SU-DHL-6 (cell line): ENCODE results near the gene OR52E5.

Experiments
- H2AFZ ChIP-seq: fragments of 200-600 bp; sonication (generic); 2 replicates; pipeline ENCODE4 v1.6.1; 2014; ENCODE audit warnings: low read depth, mild to moderate bottlenecking, moderate library complexity, mixed read lengths, antibody characterized with exemption, low read length; ENCODE audit not compliant: severe bottlenecking
- H3F3A ChIP-seq: fragments of 200-600 bp; shearing (Covaris generic); 2 replicates; pipeline ENCODE4 v1.6.0; 2016; ENCODE audit warnings: antibody characterized with exemption, mild to moderate bottlenecking; ENCODE audit not compliant: insufficient read depth
- H3K27ac ChIP-seq: fragments of 200-600 bp; sonication (generic); 2 replicates; pipeline ENCODE4 v1.5.1; 2016; ENCODE audit warnings: low read depth, mild to moderate bottlenecking, low read length, moderate library complexity, mixed read lengths
- H3K27me3 ChIP-seq: fragments of 200-600 bp; sonication (generic), shearing (Covaris generic); 2 replicates; pipeline ENCODE4 v1.6.0; 2014; ENCODE audit warnings: mild to moderate bottlenecking, low read length
- H3K36me3 ChIP-seq: fragments of 200-600 bp; sonication (generic); 2 replicates; pipeline ENCODE4 v1.6.1; 2014; ENCODE audit warnings: mild to moderate bottlenecking, low read length, mixed read lengths
- H3K4me2 ChIP-seq: fragments of 300-600, 200-600 bp; shearing (Covaris generic), sonication (generic); 2 replicates; pipeline ENCODE4 v1.6.0; 2014; ENCODE audit warnings: low read length, low read depth, mild to moderate bottlenecking; ENCODE audit not compliant: poor library complexity, severe bottlenecking
- H3K4me3 ChIP-seq: fragments of 200-600 bp; sonication (generic); 2 replicates; pipeline ENCODE4 v1.5.1; 2014; ENCODE audit warnings: antibody characterized with exemption, low read length, mild to moderate bottlenecking, mixed read lengths; ENCODE audit not compliant: insufficient read depth, poor library complexity, severe bottlenecking
- H3K79me2 ChIP-seq: fragments of 200-600 bp; sonication (generic); 2 replicates; pipeline ENCODE4 v1.6.1; 2014; ENCODE audit warnings: mild to moderate bottlenecking, low read length, moderate library complexity; ENCODE audit not compliant: insufficient read depth
- H3K9ac ChIP-seq: fragments of 200-600 bp; sonication (generic); 2 replicates; pipeline ENCODE4 v1.7.0; 2014; ENCODE audit warnings: mild to moderate bottlenecking, low read length
- H3K9me2 ChIP-seq: fragments of 200-600 bp; sonication (generic); replicated peaks from 2 replicates; pipeline ENCODE4 v1.6.1; 2014; ENCODE audit warnings: low read length; ENCODE audit not compliant: insufficient read depth
- H3K9me3 ChIP-seq: fragments of 200-600 bp; sonication (generic); 2 replicates; pipeline ENCODE4 v1.6.1; 2014; ENCODE audit warnings: low read length, mixed read lengths; ENCODE audit not compliant: insufficient read depth
- H4K20me1 ChIP-seq: fragments of 200-600 bp; sonication (generic); 2 replicates; pipeline ENCODE4 v1.6.1; 2014; ENCODE audit warnings: low read depth, mild to moderate bottlenecking, antibody characterized with exemption, low read length, moderate library complexity, mixed read lengths
- CTCF ChIP-seq: fragments of 200-600 bp; sonication (generic); IDR thresholded peaks from one replicate; pipeline ENCODE4 v1.5.1; 2017; ENCODE audit warnings: antibody characterized with exemption, mild to moderate bottlenecking, low read length, moderate library complexity; ENCODE audit not compliant: insufficient read depth, poor library complexity, severe bottlenecking
- EZH2phosphoT487 ChIP-seq: fragments of 200-600 bp; sonication (generic), shearing (Covaris generic); conservative IDR thresholded peaks from 2 replicates; pipeline ENCODE4 v1.6.1; 2018; ENCODE audit warnings: mild to moderate bottlenecking, antibody characterized with exemption, low read length, moderate library complexity, mixed read lengths

The OR52E5 gene

GRCh38 chr11:5851002-5851401 lies 42.0 kb upstream of the OR52E5 start:
- Histone ChIP-seq H3K9me3 (no peaks in the 10 kb centered on the region), H4K20me1 (no peaks in the 10 kb centered on the region)

GRCh38 chr11:5857590-5857989 lies 35.4 kb upstream of the OR52E5 start, which contains the start of gene OR52E8:
Gene OR52E8 (minus strand): TSS chr11:5857690. CDS start chr11:5857690, 0 bp downstream.
- TF ChIP-seq EZH2phosphoT487 (no peak), CTCF (no peak)
- H3F3A ChIP-seq, result no peaks in the 10 kb centered on the region
- H3K9me2 ChIP-seq, result no peaks in the 10 kb centered on the region
- H2AFZ ChIP-seq, result no peak within 1 kb of the TSS
- H3K4me3 ChIP-seq, result no peak within 1 kb of the TSS
- H3K79me2 ChIP-seq, result no peaks in the 10 kb centered on the region
- H3K9me3 ChIP-seq, result no peaks in the 10 kb centered on the region
- no peak within 1 kb of the TSS for H3K4me2 ChIP-seq
- no peak within 1 kb of the TSS for H3K27ac ChIP-seq
- no peaks in the 10 kb centered on the region for H4K20me1 ChIP-seq
- no peak within 1 kb of the TSS for H3K9ac ChIP-seq
- H3K27me3 ChIP-seq, result no peaks in the 10 kb centered on the region
- no peaks in the 10 kb centered on the region for H3K36me3 ChIP-seq

More at GRCh38 chr11:5851002-5851401, 42.0 kb upstream of the OR52E5 start:
- 0 out of 2 replicates have a peak, but pooled peaks cover 2% of the 10 kb centered on the region for H3K27me3 ChIP-seq
- no peaks in the 10 kb centered on the region for H3K79me2 ChIP-seq
- no peaks in the 10 kb centered on the region for H3K36me3 ChIP-seq
- TF ChIP-seq CTCF, result no peak
- H3K4me3 ChIP-seq, result no peak overlapping the region
- H3K27ac ChIP-seq, result no peak overlapping the region
- no peak overlapping the region for H3K4me2 ChIP-seq
- H3K9ac ChIP-seq, result no peak overlapping the region
- H3F3A ChIP-seq, result no peaks in the 10 kb centered on the region
- no peak overlapping the region for H2AFZ ChIP-seq
- no peaks in the 10 kb centered on the region for H3K9me2 ChIP-seq

GRCh38 chr11:5865826-5866225 lies 27.2 kb upstream of the OR52E5 start:
- H3K9ac ChIP-seq, result no peak overlapping the region
- H3K27ac ChIP-seq, result no peak overlapping the region
- H3K79me2 ChIP-seq, result no peaks in the 10 kb centered on the region
- no peak overlapping the region for H3K4me3 ChIP-seq
- H4K20me1 ChIP-seq, result no peaks in the 10 kb centered on the region
- no peaks in the 10 kb centered on the region for H3K36me3 ChIP-seq
- H3F3A ChIP-seq, result no peaks in the 10 kb centered on the region
- H2AFZ ChIP-seq, result no peak overlapping the region
- no peak for TF ChIP-seq EZH2phosphoT487
- no peak for TF ChIP-seq CTCF
- H3K9me3 ChIP-seq, result no peaks in the 10 kb centered on the region
- H3K4me2 ChIP-seq, result no peak overlapping the region
- no peaks in the 10 kb centered on the region for H3K27me3 ChIP-seq
- H3K9me2 ChIP-seq, result no peaks in the 10 kb centered on the region

- Histone ChIP-seq H3K4me2 (no peak overlapping the region), H4K20me1 (no peaks in the 10 kb centered on the region), H3K9me2 (no peaks in the 10 kb centered on the region), H3K4me3 (no peak overlapping the region), H3K36me3 (no peaks in the 10 kb centered on the region), H3K27ac (no peak overlapping the region), H3K79me2 (no peaks in the 10 kb centered on the region), H3F3A (no peaks in the 10 kb centered on the region), H3K9ac (no peak overlapping the region), H2AFZ (no peak overlapping the region), H3K27me3 (no peaks in the 10 kb centered on the region), H3K9me3 (no peaks in the 10 kb centered on the region)
- TF ChIP-seq CTCF, result no peak
- TF ChIP-seq EZH2phosphoT487, result no peak
These were observed 14.4 kb upstream of the OR52E5 start for GRCh38 chr11:5878564-5878963.
